H1 (cell line): ENCODE measurements around the gene TMEM107.

ENCODE experiments used
- BRCA1 ChIP-seq: IDR thresholded peaks from 2 replicates; pipeline ENCODE4 v1.6.1; 2012; ENCODE audit warnings: low read depth, low read length, improper control_type of control experiment
- CTCF ChIP-seq, 3 experiments: IDR thresholded peaks; 1 replicate in 2 of 3; 2 replicates in 1 of 3; pipeline versions ENCODE4 v1.5.1 to v1.6.1; 2011; ENCODE audit warnings: low read length in 3 of 3, mild to moderate bottlenecking in 3 of 3, inconsistent platforms in 2 of 3, low read depth in 1 of 3, moderate library complexity in 1 of 3; ENCODE audit not compliant: insufficient read depth in 1 of 3; ENCODE audit errors: control extremely low read depth in 1 of 3
- EZH2 ChIP-seq: fragments of 200-600 bp; sonication (generic); IDR thresholded peaks from 2 replicates; pipeline ENCODE4 v1.7.1; 2012; ENCODE audit warnings: low read depth, mild to moderate bottlenecking, moderate library complexity, low read length, inconsistent platforms; ENCODE audit not compliant: severe bottlenecking
- PHF8 ChIP-seq: fragments of 200-600 bp; sonication (generic); conservative IDR thresholded peaks from 2 replicates; pipeline ENCODE4 v1.7.1; 2012; ENCODE audit warnings: low read depth, mild to moderate bottlenecking, inconsistent platforms, low read length, moderate library complexity
- POLR2A ChIP-seq, 2 experiments: IDR thresholded peaks; 1 replicate in 1 of 2; 2 replicates in 1 of 2; pipeline ENCODE4 v1.6.1; 2011; ENCODE audit warnings: low read depth in 2 of 2, low read length in 2 of 2, mild to moderate bottlenecking in 2 of 2; ENCODE audit errors: control extremely low read depth in 1 of 2
- RAD21 ChIP-seq, 2 experiments: IDR thresholded peaks in 1 of 2; conservative IDR thresholded peaks in 1 of 2; 2 replicates each; pipeline ENCODE4 v1.6.1; 2011; ENCODE audit warnings: low read depth in 2 of 2, low read length in 2 of 2, improper control_type of control experiment in 1 of 2, inconsistent platforms in 1 of 2, mild to moderate bottlenecking in 1 of 2, moderate library complexity in 1 of 2
- SIN3A ChIP-seq, 2 experiments: IDR thresholded peaks in 1 of 2; conservative IDR thresholded peaks in 1 of 2; 2 replicates each; pipeline ENCODE4 v1.6.1; 2011 to 2012; ENCODE audit warnings: low read length in 2 of 2, improper control_type of control experiment in 1 of 2, low read depth in 1 of 2, mild to moderate bottlenecking in 1 of 2
- SP1 ChIP-seq: IDR thresholded peaks from 2 replicates; pipeline ENCODE4 v1.6.1; 2011; ENCODE audit warnings: low read depth, low read length
- SP4 ChIP-seq: IDR thresholded peaks from 2 replicates; pipeline ENCODE4 v1.6.1; 2012; ENCODE audit warnings: low read length, inconsistent platforms
- TBP ChIP-seq: IDR thresholded peaks from 2 replicates; pipeline ENCODE4 v1.6.1; 2011; ENCODE audit warnings: low read depth, low read length, improper control_type of control experiment
- TEAD4 ChIP-seq: IDR thresholded peaks from 2 replicates; pipeline ENCODE4 v1.6.1; 2012; ENCODE audit warnings: low read depth, low read length, inconsistent platforms, mixed read lengths
- YY1 ChIP-seq: IDR thresholded peaks from 2 replicates; pipeline ENCODE4 v1.6.1; 2011; ENCODE audit warnings: low read depth, mild to moderate bottlenecking, low read length
- TF ChIP-seq, protein P1 (sequence below): IDR thresholded peaks from 2 replicates; pipeline ENCODE4 v1.6.1; 2012; ENCODE audit warnings: inconsistent platforms

DNA sequence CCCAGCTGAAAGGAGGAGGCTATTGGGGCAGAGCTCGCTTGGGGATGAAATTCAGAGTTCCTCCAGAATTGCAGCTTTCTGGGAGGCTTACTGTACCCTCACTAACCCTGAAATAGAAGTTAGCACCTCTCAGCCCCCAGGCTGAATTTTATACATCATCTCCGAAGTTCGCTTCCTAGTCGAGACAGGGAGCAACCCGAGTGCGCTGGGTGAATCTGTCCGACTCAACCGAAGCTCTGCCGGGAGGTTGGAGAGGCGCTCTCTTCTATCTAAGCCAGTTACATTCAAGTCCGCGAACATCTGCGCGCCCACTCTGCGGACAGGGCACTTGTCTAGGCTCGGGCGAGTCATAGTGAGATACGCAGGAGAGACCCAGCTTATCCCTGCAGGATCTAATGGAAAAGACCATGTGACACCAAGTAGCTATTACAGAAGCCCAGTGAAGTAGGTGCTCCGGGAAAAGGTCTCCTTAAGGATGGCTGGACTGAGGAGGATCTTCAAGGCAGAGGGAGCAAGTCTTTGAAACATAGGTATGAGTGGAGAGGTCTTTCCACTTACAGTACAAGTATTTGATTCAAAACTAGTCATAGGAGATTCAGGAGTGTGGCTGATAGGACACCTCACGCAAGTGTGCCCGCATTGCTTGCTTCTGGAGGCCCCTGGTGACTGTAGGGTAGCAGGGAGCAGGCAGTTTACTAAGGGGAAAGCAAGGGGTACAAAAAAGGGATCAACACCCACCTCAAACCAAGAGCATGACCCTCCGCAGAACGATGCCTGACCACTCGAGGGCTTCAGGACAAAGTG, 51.6 kb downstream of the TMEM107 start:
- TF ChIP-seq CTCF (IDR thresholded peaks at IDR 0.05; ENCODE audit: control extremely low read depth in 1 of 3, insufficient read depth in 1 of 3, low read depth in 1 of 3, low read length in 3 of 3) = no peak
- no peak; a peak in 1 of 4 replicates for TF ChIP-seq SIN3A (conservative IDR thresholded peaks at IDR 0.05 in 1 of 2, IDR thresholded peaks at IDR 0.05 in 1 of 2; ENCODE audit: low read depth in 1 of 2, low read length in 2 of 2)
- no peak for TF ChIP-seq TBP
- no peak for TF ChIP-seq TEAD4
- no peak for TF ChIP-seq POLR2A (IDR thresholded peaks at IDR 0.05; ENCODE audit: control extremely low read depth in 1 of 2, low read depth in 2 of 2, low read length in 2 of 2)
- no peak for TF ChIP-seq SP4
- no peak for TF ChIP-seq BRCA1
- peak; percentile 54 for TF ChIP-seq EZH2
- TF ChIP-seq RAD21 (IDR thresholded peaks at IDR 0.05 in 1 of 2, conservative IDR thresholded peaks at IDR 0.05 in 1 of 2; ENCODE audit: low read depth in 2 of 2, low read length in 2 of 2) = no peak
- TF ChIP-seq PHF8 = no peak
- TF ChIP-seq, protein P1, sequence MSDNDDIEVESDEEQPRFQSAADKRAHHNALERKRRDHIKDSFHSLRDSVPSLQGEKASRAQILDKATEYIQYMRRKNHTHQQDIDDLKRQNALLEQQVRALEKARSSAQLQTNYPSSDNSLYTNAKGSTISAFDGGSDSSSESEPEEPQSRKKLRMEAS = no peak
- TF ChIP-seq SP1 = no peak
- no peak for TF ChIP-seq YY1
